NCI-H446 treated with DMSO at 0.1 percent for 48 hours (cell line): ENCODE results near the gene LDLRAD2.
"Not testable (repeated sequence)": the region's sequence is repeated elsewhere in the genome, so short reads cannot be mapped to it uniquely, and the experiment has no call there.

Experiments used
- DNase-seq: peaks from one replicate; lab custom pipeline; 2025; lab: John Stamatoyannopoulos, UW

Gene LDLRAD2, protein sequence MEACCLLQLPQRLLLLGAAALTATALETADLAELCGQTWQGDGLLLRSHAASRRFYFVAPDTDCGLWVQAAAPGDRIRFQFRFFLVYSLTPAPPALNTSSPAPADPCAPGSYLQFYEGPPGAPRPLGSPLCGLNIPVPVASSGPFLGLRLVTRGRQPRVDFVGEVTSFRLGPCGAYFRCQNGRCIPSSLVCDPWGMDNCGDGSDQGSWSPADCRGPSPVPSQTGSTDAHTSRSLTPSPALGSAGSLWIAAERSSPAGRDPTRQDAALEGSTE

DNA sequence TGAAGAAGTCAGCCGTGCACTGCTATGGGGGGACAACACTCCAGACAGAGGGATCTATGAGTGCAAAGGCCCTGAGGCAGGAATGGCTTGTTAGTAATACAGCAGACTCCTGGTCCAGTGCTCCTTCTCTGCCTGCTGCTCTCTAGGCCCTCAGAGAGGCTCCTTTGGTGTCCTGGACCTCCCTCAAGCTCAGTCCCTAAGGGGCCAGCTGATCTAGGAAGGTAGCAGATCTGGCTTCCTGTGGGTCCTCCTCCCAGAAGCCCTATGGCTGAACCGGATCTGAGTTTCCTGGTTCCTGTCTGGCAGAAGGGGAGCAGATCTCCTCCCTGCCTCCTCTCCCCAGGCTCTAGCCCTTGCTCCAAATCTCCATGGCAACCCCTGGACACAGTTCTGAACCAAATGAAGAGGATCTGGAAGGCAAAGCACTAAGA is at the start of gene LDLRAD2:
TSS of gene LDLRAD2 (plus strand) at position 391 of the 431 bp plus-strand sequence. CDS start 187 bp downstream, outside the sequence.
- no peak for DNase-seq

DNA sequence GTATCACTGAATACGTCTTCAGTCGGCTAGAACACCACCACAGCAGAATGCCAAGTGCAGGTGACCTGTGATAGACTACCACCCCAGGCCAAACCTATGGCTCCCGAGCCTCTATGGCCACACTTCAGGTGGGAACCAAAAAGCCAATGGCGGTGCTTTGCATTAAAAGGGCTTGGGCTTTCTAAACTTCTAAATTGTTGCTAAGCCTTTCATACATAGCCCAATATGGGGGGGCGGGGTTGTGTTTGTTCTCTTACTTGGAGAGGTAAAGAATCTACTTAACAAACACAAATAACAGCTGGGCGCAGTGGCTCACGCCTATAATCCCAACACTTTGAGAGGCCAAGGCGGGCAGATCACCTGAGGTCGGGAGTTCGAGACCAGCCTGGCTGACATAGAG is 48.8 kb upstream of the LDLRAD2 start:
- DNase-seq = no peak

DNA sequence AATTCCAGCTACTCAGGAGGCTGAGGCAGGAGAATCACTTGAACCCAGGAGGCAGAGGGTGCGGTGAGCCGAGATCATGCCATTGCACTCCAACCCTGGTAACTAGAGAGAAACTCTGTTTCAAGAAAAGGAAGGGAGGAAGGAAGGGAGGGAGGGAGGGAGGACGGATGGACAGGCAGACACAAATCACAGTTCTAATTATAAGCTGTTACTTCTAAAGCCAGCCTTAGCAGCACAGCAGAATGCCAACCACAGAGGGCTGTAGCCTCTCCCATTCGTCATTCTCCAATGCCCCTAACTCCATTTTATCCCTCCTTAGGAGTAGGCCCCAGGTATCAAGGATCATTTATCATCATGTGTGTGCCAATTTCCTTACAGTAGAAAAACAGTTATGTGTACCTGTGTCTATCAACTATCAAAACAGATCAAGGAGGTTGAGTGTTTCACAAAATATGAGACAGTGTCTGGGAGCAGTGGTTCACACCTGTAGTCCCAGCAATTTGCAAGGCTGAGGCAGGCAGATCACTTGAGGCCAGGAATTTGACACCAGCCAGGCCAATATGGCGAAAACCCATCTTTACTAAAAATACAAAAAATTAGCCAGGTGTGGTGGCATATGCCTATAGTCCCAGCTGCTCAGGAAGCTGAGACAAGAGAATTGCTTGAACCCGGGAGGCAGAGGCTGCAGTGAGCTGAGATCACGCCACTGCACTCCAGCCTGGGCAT is 48.2 kb upstream of the LDLRAD2 start:
- no peak for DNase-seq

GRCh38 chr1:21764615-21765423 is 47.2 kb upstream of the LDLRAD2 start:
- DNase-seq = peak; percentile 73

DNA sequence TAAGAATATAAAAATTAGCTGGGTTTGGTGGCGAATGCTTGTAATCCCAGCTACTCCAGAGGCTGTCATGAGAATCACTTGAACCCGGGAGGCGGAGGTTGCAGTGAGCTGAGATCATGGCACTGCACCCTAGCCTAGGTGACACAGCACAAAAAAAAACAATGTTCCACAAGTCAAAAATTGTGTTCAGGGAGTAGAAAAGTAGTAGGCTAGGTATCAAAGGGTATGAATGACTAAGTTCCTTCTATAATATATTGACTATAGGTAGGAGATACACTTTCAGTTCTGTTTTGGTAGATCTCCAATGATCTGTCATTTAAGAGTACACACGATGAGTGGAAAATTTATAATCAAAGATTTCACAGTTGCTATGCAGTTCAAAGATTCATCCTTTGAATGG is 45.9 kb upstream of the LDLRAD2 start:
- no peak for DNase-seq

DNA sequence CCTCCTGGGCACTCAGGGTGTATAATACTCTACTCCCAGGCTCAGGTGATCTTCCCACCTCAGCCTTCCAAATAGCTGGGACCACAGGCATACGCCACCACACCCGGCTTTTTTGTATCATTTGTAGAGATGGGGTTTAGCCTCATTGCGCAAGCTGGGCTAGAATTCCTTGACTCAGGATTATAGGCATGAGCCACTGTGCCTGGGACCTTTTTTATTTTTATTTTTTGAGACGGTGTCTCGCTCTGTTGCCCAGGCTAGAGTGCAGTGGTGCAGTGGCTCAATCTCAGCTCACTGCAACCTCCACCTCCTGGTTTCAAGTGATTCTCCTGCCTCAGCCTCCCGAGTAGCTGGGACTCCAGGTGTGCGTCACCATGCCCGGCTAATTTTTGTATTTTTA is 45.0 kb upstream of the LDLRAD2 start:
- not testable (repeated sequence) for DNase-seq

GRCh38 chr1:21770201-21770600 is 41.9 kb upstream of the LDLRAD2 start:
- DNase-seq = no peak

- not testable (repeated sequence) for DNase-seq
These were observed 41.5 kb upstream of the LDLRAD2 start for GRCh38 chr1:21770602-21771001.

DNA sequence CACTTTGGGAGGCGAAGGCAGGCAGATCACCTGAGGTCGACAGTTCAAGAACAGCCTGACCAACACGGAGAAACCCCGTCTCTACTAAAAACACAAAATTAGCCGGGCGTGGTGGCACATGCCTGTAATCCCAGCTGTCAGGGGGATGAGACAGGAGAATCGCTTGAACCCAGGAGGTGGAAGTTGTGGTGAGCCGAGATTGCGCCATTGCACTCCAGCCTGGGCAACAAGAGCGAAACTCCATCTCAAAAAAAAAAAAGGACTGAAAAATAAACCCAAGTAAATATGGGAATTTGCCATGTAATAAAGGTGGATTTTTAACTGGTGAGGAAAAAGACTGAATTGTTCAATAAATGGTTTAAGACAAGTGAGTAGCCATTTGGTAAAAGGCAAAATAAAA is 40.4 kb upstream of the LDLRAD2 start:
- DNase-seq = not testable (repeated sequence)

DNA sequence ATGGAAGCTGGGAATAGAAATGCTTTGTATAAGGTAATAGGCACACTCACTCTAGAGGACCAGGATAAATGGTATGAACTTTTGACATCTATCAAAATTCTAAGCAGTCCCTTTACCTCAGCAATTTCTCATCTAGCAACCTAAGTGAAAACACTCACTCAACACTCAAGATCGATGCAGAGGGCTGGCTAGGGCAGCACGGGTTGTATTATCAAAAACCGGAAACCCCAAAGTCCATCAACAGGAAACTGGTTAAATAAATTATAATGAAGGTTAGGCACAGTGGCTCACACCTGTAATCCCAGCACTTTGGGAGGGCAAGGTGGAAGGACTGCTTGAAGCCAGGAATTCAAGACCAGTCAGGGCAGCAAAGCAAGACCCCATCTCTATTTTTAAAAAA is 38.5 kb upstream of the LDLRAD2 start:
- no peak for DNase-seq

DNA sequence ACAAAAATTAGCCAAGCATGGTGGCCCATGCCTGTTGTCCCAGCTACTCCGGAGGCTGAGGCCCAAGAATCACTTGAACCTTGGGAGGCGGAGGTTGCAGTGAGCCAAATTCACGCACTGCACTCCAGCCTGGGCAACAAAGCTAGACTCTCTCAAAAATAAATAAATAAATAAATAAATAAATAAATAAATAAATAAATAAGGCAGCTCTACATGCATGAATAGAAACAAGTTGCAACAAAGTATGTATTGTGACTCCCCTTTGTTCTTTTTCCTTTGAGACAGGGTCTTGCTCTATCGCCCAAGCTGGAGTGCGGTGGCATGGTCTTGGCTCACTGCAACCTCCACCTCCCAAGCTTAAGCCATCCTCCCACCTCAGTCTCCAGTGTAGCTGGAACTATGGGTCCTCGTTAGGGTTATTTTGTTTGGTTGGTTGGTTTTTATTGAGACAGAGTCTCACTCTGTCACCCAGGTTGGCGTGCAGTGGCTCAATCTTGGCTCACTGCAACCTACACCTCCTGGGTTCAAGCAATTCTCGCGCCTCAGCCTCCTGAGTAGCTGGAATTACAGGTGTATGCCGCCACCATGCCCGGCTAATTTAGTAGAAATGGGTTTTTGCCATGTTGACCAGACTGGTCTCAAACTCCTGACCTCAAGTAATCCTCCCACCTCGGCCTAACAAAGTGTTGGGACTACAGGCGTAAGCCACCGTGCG is 37.1 kb upstream of the LDLRAD2 start:
- no peak for DNase-seq

DNA sequence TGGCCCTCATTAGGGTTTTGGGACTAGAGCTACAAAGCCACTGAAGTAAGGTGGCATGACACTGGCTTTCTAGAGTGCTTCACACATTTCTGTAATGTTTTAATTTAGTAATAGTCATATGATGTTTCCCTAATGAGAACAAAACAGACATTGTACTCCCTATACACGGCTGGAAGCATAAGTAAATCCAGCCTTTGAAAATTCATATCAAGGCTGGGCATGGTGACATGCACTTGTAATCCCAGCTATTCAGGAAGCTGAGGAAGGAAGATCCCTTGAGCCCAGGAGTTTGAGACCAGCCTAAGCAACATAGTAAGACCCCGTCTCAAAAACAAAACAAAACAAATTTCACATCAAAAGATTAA is 36.5 kb upstream of the LDLRAD2 start:
- no peak for DNase-seq

DNA sequence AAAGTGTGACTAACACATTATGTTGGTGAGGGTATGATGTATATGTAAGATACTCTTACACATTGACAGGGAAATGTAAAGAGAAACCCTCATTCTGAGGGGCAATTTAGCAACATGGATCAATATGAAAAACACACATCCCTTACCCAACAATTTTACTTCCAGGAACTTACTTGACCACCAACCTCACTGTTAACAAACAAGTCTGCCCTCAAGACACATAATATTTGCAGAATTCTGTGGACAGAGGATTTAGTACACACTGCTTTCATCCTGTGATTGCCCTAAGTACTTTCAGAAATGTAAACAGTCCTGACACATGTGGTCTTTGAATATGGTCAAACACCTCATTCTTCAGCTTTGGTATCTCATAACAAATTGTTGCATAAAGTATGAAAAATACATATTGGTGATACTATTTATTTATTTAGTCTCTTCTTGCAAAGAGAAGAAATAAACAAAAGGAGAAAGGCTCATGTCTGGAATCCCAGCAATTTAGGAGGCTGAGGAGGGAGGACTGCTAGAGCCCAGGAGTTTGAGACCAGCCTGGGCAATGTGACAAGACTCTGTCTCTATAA is 36.0 kb upstream of the LDLRAD2 start:
- no peak for DNase-seq

DNA sequence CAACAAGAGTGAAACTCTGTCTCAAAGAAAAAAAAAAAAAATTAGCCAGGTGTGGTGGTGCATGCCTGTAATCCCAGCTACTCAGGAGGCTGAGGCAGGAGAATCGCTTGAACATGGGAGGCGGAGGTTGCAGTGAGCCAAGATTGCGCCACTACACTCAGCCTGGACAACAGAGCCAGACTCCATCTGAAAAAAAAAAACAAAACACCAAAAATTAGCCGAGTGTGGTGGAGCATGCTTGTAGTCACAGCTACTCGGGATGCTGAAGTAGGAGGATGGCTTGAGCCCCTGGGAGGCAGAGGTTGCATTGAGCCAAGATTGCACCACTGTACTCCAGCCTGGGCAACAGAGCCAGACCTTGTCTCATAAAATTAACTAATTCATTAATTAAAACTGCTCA is 35.1 kb upstream of the LDLRAD2 start:
- not testable (repeated sequence) for DNase-seq

DNA sequence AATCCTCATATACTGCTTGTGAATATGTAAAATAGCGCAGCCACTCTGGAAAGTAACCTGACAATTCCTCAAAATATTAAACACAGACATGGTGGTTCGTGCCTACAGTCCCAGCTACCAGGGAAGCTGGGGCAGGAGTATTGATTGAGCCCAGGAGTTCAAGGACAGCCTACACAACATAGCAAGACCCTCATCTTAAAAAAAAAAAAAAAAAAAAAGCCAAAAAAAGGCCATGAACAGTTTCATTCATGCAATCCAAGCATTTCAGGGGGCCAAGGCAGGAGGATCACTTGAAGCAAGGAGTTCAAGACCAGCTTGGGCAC is 33.7 kb upstream of the LDLRAD2 start:
- no peak for DNase-seq

DNA sequence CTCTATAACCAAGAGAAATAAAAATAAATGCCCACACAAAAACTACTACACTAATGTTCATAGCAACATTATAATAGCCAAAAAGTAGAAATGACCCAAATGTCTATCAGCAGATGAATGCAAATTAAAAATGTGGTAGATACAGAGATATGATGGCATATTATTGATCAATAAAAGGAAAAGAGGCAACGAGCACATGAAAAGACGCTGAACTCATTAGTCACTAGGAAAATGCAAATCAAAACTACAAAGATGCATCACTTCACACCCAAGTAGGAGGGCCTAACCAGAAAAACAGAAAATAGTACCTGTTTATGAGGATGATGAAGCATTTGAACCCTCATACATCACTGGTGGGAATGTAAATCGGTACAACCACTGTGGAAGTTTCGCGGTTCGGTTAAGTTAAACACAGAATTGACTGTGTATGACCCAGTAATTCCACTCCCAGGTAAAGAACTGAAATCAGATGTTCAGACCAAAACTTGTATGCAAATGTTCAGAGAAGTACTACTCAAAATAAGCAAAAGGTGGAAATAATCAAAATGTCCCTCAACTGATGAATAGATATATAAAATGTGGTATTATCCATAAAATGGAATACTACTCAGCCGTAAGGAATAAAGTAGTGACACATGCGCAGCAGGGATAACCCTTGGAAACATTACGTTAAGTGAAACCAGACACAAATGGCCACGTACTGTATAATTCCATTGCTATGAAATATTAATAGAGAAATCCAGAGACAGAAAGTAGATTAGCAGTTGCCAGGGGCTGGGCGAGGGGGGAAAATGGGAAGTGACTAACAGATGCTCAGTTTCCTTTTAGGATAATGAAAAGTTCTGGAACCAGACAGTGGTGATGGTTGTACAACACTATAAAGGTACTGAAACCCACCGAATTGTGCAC is 32.2 kb upstream of the LDLRAD2 start:
- DNase-seq = no peak

DNA sequence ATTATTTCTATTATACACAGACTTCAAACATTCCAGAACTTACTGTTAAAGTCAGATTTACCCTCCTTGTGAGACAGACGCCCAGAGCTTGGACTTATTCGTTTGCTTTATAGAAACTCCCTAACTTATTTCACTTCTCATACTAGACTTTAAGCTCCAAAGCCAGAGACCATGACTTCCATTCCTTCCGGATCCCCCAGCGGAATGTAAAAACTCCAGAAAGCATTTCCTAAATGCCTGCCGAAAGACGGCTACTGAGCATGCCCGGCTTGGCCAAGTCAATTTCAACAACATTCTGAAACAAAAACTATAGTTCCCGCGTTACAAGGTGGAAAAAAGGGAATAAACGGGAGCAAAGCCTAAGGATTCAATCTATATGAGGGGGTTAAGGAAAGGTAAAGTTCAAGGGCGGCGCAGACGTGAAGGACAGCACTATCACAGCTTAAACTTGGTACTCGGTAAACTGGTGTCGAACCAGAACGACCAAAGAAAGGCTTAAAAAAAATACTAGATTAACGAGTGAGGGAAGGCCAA is 30.2 kb upstream of the LDLRAD2 start:
- no peak for DNase-seq

GRCh38 chr1:21782349-21782867 is 29.7 kb upstream of the LDLRAD2 start:
- peak; percentile 28 for DNase-seq

DNA sequence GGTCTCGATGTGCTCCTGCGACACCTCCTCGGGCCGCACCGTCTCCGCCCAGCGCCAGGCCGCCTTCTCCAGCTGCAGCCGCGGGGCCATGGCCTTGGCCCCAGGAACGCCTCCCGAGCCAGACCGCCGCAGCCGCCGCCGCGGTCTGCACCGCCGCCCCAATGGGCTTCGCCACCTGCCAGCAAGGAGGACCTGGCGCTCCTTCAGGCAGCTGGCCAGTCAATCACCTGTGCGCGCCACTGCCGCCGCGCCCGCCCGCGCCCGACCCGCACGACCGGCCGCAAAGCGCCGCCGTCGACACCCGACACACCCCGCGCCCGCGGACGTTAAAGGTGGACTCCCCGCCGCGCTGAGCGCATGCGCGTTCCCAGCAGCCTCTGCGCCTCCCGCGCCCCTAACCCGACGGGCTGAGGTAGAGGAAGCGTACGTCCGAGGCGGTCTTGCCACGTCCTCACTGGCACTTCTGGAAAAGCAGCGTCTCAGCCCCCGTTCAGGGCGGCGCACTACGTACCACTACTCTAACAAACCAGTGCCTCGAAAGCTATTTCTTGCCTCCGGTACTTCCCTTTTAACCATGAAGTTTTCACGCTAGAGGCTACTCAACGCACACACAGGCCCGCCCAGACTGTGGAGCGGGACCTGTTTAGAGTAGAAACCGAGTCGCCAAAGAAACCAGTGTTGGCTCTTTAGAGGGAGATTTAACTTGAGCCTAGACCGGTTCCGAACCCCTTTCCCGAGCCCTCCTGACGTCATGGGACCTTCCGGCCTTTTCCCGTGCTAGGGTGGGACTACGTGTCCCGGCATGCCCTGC is 29.0 kb upstream of the LDLRAD2 start, which contains the start of gene USP48:
TSS of gene USP48 (minus strand) at position 282 of the 811 bp plus-strand sequence. CDS start at position 90, 192 bp downstream.
- DNase-seq = peak; percentile 90
